HG03432 (cell line): ENCODE data around the gene RAET1L.
"Not testable (repeated sequence)": the region's sequence is repeated elsewhere in the genome, so short reads cannot be mapped to it uniquely, and the experiment has no call there.

Experiments used
- ATAC-seq: cut with Tn5 transposase; IDR thresholded peaks from one replicate; pipeline ENCODE4 v1.9.1; 2021; ENCODE audit warnings: mild to moderate bottlenecking, moderate library complexity; ENCODE audit not compliant: unreplicated experiment

RAET1L gene

GRCh38 chr6:149995971-149996370 lies 29.4 kb downstream of the RAET1L start:
- no peak for ATAC-seq

GRCh38 chr6:149995235-149995750 lies 30.0 kb downstream of the RAET1L start:
- no peak for ATAC-seq

- ATAC-seq: no peak
These were observed 33.5 kb downstream of the RAET1L start for GRCh38 chr6:149991838-149992237.

- ATAC-seq: not testable (repeated sequence)
These were observed 33.9 kb downstream of the RAET1L start for GRCh38 chr6:149991472-149991795.

GRCh38 chr6:149990661-149991471 lies 34.5 kb downstream of the RAET1L start:
- ATAC-seq: no peak

- ATAC-seq: no peak
These were observed 35.1 kb downstream of the RAET1L start for GRCh38 chr6:149990212-149990660.

GRCh38 chr6:149988550-149989346 lies 36.6 kb downstream of the RAET1L start:
- no peak for ATAC-seq

- ATAC-seq: no peak
These were observed 37.7 kb downstream of the RAET1L start for GRCh38 chr6:149987602-149988107.

- ATAC-seq: no peak
These were observed 39.8 kb downstream of the RAET1L start for GRCh38 chr6:149985481-149985937.

- no peak for ATAC-seq
These were observed 40.6 kb downstream of the RAET1L start for GRCh38 chr6:149984773-149985172.

GRCh38 chr6:149983145-149983544 lies 42.2 kb downstream of the RAET1L start:
- ATAC-seq: no peak

- no peak for ATAC-seq
These were observed 46.0 kb downstream of the RAET1L start for GRCh38 chr6:149979293-149979692.

GRCh38 chr6:149978610-149979009 lies 46.7 kb downstream of the RAET1L start:
- no peak for ATAC-seq

GRCh38 chr6:149977221-149977620 lies 48.1 kb downstream of the RAET1L start:
- ATAC-seq: no peak

GRCh38 chr6:149975400-149975799 lies 49.9 kb downstream of the RAET1L start:
- ATAC-seq: no peak

- ATAC-seq: no peak
These were observed 50.5 kb downstream of the RAET1L start for GRCh38 chr6:149974825-149975224.

- not testable (repeated sequence) for ATAC-seq
These were observed 50.9 kb downstream of the RAET1L start for GRCh38 chr6:149974394-149974793.

GRCh38 chr6:149969635-149970034 lies 55.7 kb downstream of the RAET1L start:
- ATAC-seq: no peak

GRCh38 chr6:149968909-149969308 lies 56.4 kb downstream of the RAET1L start:
- not testable (repeated sequence) for ATAC-seq
